ENCODE results near the gene MORN1. TPM values are rescaled to one million over a fixed set of nuclear protein-coding genes. Genes with fewer than 3 reads are reported as not detected.

Gene MORN1
- total and polyA plus RNA-seq, 3 donors from 2014 or later = 30.4 to 34.5 (median 30.9) TPM

- intact Hi-C loops (cut with DNase I; ENCODE audit: low total_unique reads) = loop anchor here (5.0 kb wide), 1 partner anchor 76 kb away; no protein-coding TSS in a partner anchor
Measured at GRCh38 chr1:2307972-2308371, 83.4 kb downstream of the MORN1 start.

DNA sequence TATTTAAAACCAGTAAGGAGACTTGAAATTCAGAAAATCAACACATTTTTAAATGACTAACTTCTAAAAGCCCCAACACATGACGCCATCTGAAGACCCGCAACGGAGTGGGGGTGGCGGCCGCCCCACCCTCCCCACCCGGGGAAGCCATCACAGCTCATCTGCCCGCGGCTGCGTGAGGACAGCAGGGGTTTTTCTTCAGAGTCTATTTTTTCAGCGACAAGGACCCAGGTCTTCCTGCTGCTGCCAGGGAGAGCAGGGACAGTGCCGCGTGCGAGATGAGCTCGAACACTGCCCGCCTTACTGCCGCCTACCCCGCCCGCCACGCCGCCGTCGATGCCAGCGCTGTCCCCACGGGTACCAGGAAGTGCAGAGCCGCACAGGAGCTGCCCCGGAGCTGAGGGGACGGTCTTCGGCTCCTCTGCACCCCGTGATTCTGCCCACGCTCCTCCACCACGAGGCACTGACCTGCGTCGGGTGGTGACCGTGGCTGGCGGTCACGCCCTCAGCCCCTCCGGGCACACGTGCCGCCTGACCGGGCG is 84.2 kb downstream of the MORN1 start:
- H3K4me1 ChIP-seq = peaks cover 26% of the 10 kb centered on the region
- intact Hi-C loops (cut with DNase I; ENCODE audit: low total_unique reads) = loop anchor here (5.0 kb wide), 1 partner anchor 75 kb away; no protein-coding TSS in a partner anchor
- WGBS, 2 donors = 78 to 80% methylated on average over 32 to 41 of the region's 41 CpGs
- H3K27ac ChIP-seq = no peak overlapping the region
- TF ChIP-seq CTCF (IDR thresholded peaks at IDR 0.05) (no peak), POLR2A (IDR thresholded peaks at IDR 0.05) (no peak)
- no peaks in the 10 kb centered on the region for H3K27me3 ChIP-seq
- H3K9me3 ChIP-seq = no peaks in the 10 kb centered on the region
- H3K36me3 ChIP-seq (ENCODE audit: low read depth, missing control alignments) = no peaks in the 10 kb centered on the region
- no peak overlapping the region for H3K4me3 ChIP-seq
- no peak for DNase-seq

More at GRCh38 chr1:2307972-2308371, 83.4 kb downstream of the MORN1 start:
- H3K4me3 ChIP-seq = no peak overlapping the region
- H3K9me3 ChIP-seq = no peaks in the 10 kb centered on the region
- no peaks in the 10 kb centered on the region for H3K36me3 ChIP-seq (ENCODE audit: low read depth, missing control alignments)
- no peak overlapping the region for H3K27ac ChIP-seq
- no peak for DNase-seq
- TF ChIP-seq CTCF (IDR thresholded peaks at IDR 0.05) (no peak), POLR2A (IDR thresholded peaks at IDR 0.05) (no peak)
- 86 to 93% methylated on average over 15 of the region's 15 CpGs for WGBS, 2 donors
- H3K4me1 ChIP-seq = peaks cover 35% of the 10 kb centered on the region
- H3K27me3 ChIP-seq = no peaks in the 10 kb centered on the region

DNA sequence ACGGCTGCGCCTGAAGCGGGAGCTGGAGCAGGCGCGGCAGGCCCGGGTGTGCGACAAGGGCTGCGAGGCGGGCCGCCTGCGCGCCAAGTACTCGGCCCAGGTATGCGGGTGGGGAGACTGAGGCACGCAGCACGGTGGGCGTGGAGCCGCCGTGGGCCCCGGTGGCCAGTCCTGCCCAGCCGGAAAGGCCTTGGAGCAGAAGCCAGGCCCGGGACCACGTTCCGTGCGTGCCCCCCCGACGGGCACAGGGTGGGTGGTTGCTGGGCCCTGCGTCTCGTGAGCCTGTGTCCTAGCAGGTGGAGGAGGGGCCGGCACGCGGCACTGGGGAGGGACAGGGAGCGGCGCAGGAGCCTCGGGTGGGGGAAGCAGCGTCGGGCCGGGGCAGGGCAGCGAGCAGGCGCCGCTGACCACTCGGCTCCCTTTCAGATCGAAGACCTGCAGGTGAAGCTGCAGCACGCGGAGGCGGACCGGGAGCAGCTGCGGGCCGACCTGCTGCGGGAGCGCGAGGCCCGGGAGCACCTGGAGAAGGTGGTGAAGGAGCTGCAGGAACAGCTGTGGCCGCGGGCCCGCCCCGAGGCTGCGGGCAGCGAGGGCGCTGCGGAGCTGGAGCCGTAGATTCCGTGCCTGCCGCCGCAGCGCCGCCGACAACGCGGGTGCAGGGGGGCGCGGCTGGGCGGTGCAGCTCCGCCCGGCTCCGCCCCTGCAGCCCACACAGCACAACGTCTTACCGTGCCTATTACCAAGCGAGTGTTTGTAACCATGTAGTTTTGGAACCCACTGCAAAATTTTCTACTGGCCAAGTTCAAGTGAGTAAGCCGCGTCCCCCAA is 85.0 kb downstream of the MORN1 start:
- 67 to 71% methylated on average over 35 to 81 of the region's 81 CpGs for WGBS, 2 donors
- Histone ChIP-seq H3K4me3 (peak overlapping the region in 1 of 2 donors; percentile 39), H3K4me1 (peaks cover 22% of the 10 kb centered on the region), H3K27ac (no peak overlapping the region), H3K36me3 (ENCODE audit: low read depth, missing control alignments) (no peaks in the 10 kb centered on the region), H3K27me3 (no peaks in the 10 kb centered on the region), H3K9me3 (no peaks in the 10 kb centered on the region)
- no peak for DNase-seq
- intact Hi-C loops (cut with DNase I; ENCODE audit: low total_unique reads) = loop anchor here (5.0 kb wide), 1 partner anchor 74 kb away; no protein-coding TSS in a partner anchor
- TF ChIP-seq CTCF (IDR thresholded peaks at IDR 0.05) = no peak
- TF ChIP-seq POLR2A (IDR thresholded peaks at IDR 0.05) = no peak

DNA sequence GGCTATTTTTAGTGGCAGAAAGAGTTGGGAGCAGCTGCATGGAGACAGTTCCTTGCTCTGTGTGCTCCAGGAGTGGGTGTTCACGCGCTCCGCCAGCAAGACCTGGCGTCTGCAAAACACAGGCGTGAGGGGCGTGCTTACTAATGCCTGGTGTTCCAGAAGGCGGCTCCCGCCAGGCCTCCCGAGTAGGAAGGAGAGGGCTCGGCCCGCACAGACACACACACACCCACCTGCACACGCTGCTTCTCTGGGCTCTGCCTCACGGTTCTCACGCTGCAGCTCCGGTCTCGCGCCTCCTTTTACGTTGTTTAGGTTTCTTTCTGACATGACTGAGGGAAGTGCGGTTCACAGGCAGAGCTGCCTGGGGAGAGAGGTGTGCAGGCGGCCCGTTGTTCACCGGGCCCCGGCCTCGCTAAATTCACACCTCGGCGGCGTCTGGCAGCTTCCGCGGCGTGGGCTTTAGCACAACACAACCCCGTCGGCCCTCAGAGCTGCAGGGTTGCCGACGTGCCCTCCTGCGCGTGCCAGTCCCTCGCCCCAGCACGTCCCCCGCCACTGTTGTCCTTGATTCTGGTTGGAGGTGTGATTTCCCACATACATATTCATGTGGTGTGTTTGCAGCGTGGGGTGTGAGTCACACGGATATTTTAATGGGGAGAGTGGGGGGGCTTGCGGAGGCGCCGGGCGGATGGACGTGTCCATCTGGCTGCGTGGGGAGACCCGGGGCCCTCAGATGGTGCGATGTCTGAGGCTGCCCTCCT is 86.3 kb downstream of the MORN1 start:
- intact Hi-C loops (cut with DNase I; ENCODE audit: low total_unique reads) = loop anchor here (5.0 kb wide), 1 partner anchor 73 kb away; no protein-coding TSS in a partner anchor
- 58 to 78% methylated on average over 36 to 43 of the region's 49 CpGs for WGBS, 2 donors

More for the DNA sequence above, 86.3 kb downstream of the MORN1 start:
- Histone ChIP-seq H3K4me1 (peaks cover 21% of the 10 kb centered on the region), H3K9me3 (no peaks in the 10 kb centered on the region), H3K36me3 (ENCODE audit: low read depth, missing control alignments) (no peaks in the 10 kb centered on the region), H3K27me3 (no peaks in the 10 kb centered on the region), H3K27ac (no peak overlapping the region), H3K4me3 (no peak overlapping the region)
- DNase-seq = peak; percentile 70
- TF ChIP-seq POLR2A (IDR thresholded peaks at IDR 0.05) (no peak), CTCF (IDR thresholded peaks at IDR 0.05) (no peak)

Data from testis (tissue), 3 donors.